Natural killer cell (primary cell): Measurements from ENCODE around the gene TSFM. TPM values are rescaled to one million over a fixed set of nuclear protein-coding genes. Genes with fewer than 3 reads are reported as not detected.

ENCODE experiments used
- ATAC-seq, 3 donors: fragments of 150-1000 bp in 2 of 3; fragments of 200-7000 bp in 1 of 3; cut with Tn5 transposase; 1 replicate in 1 of 3; 2 replicates in 2 of 3; pipeline ENCODE4 v1.10.0; 2021; ENCODE audit warnings: mild to moderate bottlenecking in 2 of 3, moderate library complexity in 2 of 3
- DNase-seq, 2 donors: peaks; one replicate each; pipeline versions ENCODE4 v3.0.0 to v3.0.0-alpha.2; 2013 to 2021; ENCODE audit warnings: mixed read lengths in 1 of 2
- H3K27ac ChIP-seq: one replicate; pipeline ENCODE4 v1.5.1; 2013; ENCODE audit warnings: mild to moderate bottlenecking, low read length
- H3K27me3 ChIP-seq: one replicate; pipeline ENCODE4 v1.6.1; 2013; ENCODE audit warnings: low read length; ENCODE audit not compliant: control insufficient read depth, insufficient read depth
- H3K36me3 ChIP-seq: one replicate; pipeline ENCODE4 v1.6.1; 2013; ENCODE audit warnings: low read length; ENCODE audit not compliant: control insufficient read depth, insufficient read depth
- H3K4me1 ChIP-seq: one replicate; pipeline ENCODE4 v1.6.1; 2013; ENCODE audit warnings: low read length; ENCODE audit not compliant: control insufficient read depth, insufficient read depth
- H3K4me3 ChIP-seq: one replicate; pipeline ENCODE4 v1.5.1; 2013; ENCODE audit warnings: low read length
- H3K9me3 ChIP-seq: one replicate; pipeline ENCODE4 v1.6.1; 2013; ENCODE audit warnings: low read length; ENCODE audit not compliant: control insufficient read depth, insufficient read depth
- H3K27ac Mint-ChIP-seq, 2 donors: one replicate each; pipeline ENCODE4 v1.8.0; 2022; ENCODE audit warnings: mild to moderate bottlenecking in 2 of 2, mixed read lengths in 2 of 2, moderate library complexity in 1 of 2
- H3K27me3 Mint-ChIP-seq, 2 donors: one replicate each; pipeline ENCODE4 v1.8.0; 2022; ENCODE audit warnings: low read depth in 2 of 2, mixed read lengths in 2 of 2
- H3K36me3 Mint-ChIP-seq: one replicate; pipeline ENCODE4 v1.8.0; 2022; ENCODE audit warnings: mixed read lengths
- H3K4me1 Mint-ChIP-seq, 2 donors: one replicate each; pipeline ENCODE4 v1.8.0; 2022; ENCODE audit warnings: mixed read lengths in 2 of 2
- H3K4me3 Mint-ChIP-seq: one replicate; pipeline ENCODE4 v1.8.0; 2022; ENCODE audit warnings: mild to moderate bottlenecking, moderate library complexity, mixed read lengths
- H3K9me3 Mint-ChIP-seq, 2 donors: one replicate each; pipeline ENCODE4 v1.8.0; 2022; ENCODE audit warnings: mixed read lengths in 2 of 2
- CTCF ChIP-seq: fragments of 200-600 bp; IDR thresholded peaks from one replicate; pipeline ENCODE4 v1.8.0; 2022; ENCODE audit warnings: antibody characterized with exemption
- WGBS: methylation state at CpG from one replicate; pipeline ENCODE4 v1.1.7; 2013; ENCODE audit warnings: missing lambda C conversion rate; ENCODE audit not compliant: insufficient coverage; 5-methylcytosine and 5-hydroxymethylcytosine counted together
- intact Hi-C: fragments of 100-400 bp; cut with micrococcal nuclease; formaldehyde crosslinking; loops from one replicate; pipeline ENCODE4 v1.14.2; 2022
- total RNA-seq, 4 donors: library from RNA; stranded (reverse); fragments of 120-200 nt in 1 of 4; gene quantifications; one replicate each; pipeline versions ENCODE4 v1.2.3 to v1.2.4, GENCODE V29; 2013 to 2022

Gene TSFM
- total RNA-seq, 3 donors from 2014 or later (not counting 1 experiment from before 2014, with no cell fraction given) = 17.6 to 19.7 (median 17.7) TPM

GRCh38 chr12:57765003-57765697 is 17.4 kb upstream of the TSFM start:
- 1% methylated on average over 60 of the region's 60 CpGs for WGBS
- no peaks in the 10 kb centered on the region for H3K36me3 ChIP-seq
- no peaks in the 10 kb centered on the region for H3K9me3 ChIP-seq
- no peaks in the 10 kb centered on the region for H3K9me3 Mint-ChIP-seq
- peaks cover 41% of the 10 kb centered on the region for H3K27me3 ChIP-seq
- peak overlapping the region in 1 of 2 donors; percentile 74 for H3K27ac Mint-ChIP-seq
- no peaks in the 10 kb centered on the region for H3K36me3 Mint-ChIP-seq
- no peak overlapping the region for H3K27ac ChIP-seq
- TF ChIP-seq CTCF = peak; percentile 30
- DNase-seq (peak; percentile 47 to 72), ATAC-seq (peak; percentile 69 to 75 (median 69))
- H3K4me1 ChIP-seq = peaks cover 30% of the 10 kb centered on the region
- peak overlapping the region; percentile 43 for H3K4me3 ChIP-seq
- H3K4me3 Mint-ChIP-seq = peak overlapping the region; percentile 86
- intact Hi-C loops = no loop called here
- H3K27me3 Mint-ChIP-seq = peaks cover 40 to 44% of the 10 kb centered on the region in 2 donors
- peaks cover 23 to 26% of the 10 kb centered on the region in 2 donors for H3K4me1 Mint-ChIP-seq

- intact Hi-C loops = no loop called here
- no peak for TF ChIP-seq CTCF
- no peak overlapping the region for H3K27ac ChIP-seq
- H3K27me3 ChIP-seq = peaks cover 41% of the 10 kb centered on the region
- Mint-ChIP-seq H3K27me3 (peaks cover 40 to 44% of the 10 kb centered on the region in 2 donors), H3K36me3 (no peaks in the 10 kb centered on the region), H3K4me3 (peak overlapping the region; percentile 86), H3K4me1 (peaks cover 23 to 26% of the 10 kb centered on the region in 2 donors), H3K27ac (peak overlapping the region; percentile 36 to 74), H3K9me3 (no peaks in the 10 kb centered on the region)
- H3K36me3 ChIP-seq = no peaks in the 10 kb centered on the region
- H3K4me1 ChIP-seq = peaks cover 30% of the 10 kb centered on the region
- peak in 1 of 3 donors; percentile 22 for ATAC-seq
- WGBS = 3% methylated on average over 39 of the region's 40 CpGs
- peak overlapping the region; percentile 43 for H3K4me3 ChIP-seq
- H3K9me3 ChIP-seq = no peaks in the 10 kb centered on the region
- peak in 1 of 2 donors; percentile 24 for DNase-seq
Observed at GRCh38 chr12:57765698-57766463, 16.7 kb upstream of the TSFM start.

- peaks cover 41% of the 10 kb centered on the region for H3K27me3 ChIP-seq
- DNase-seq (peak in 1 of 2 donors; percentile 34), ATAC-seq (peak; percentile 52 to 70 (median 58))
- intact Hi-C loops = no loop called here
- H3K9me3 Mint-ChIP-seq = no peaks in the 10 kb centered on the region
- no peak within 1 kb of the TSS for H3K27ac ChIP-seq
- H3K36me3 ChIP-seq = no peaks in the 10 kb centered on the region
- peaks cover 35% of the 10 kb centered on the region for H3K4me1 ChIP-seq
- H3K4me3 ChIP-seq = peak within 1 kb of the TSS; percentile 43
- no peak for TF ChIP-seq CTCF
- H3K4me3 Mint-ChIP-seq = peak within 1 kb of the TSS; percentile 86
- H3K27ac Mint-ChIP-seq = peak within 1 kb of the TSS; percentile 31 to 36
- no peaks in the 10 kb centered on the region for H3K9me3 ChIP-seq
- 13% methylated on average over 38 of the region's 38 CpGs for WGBS
- peaks cover 40 to 44% of the 10 kb centered on the region in 2 donors for H3K27me3 Mint-ChIP-seq
- peaks cover 27 to 31% of the 10 kb centered on the region in 2 donors for H3K4me1 Mint-ChIP-seq
- H3K36me3 Mint-ChIP-seq = no peaks in the 10 kb centered on the region
Observed at GRCh38 chr12:57766464-57767304, 15.9 kb upstream of the TSFM start, which contains the start of gene CYP27B1. Gene CYP27B1, minus strand, starts transcription at chr12:57767078. Its CDS starts 37 bp downstream, at chr12:57767041.
